ENCODE measurements around the gene SRPK3.

SRPK3 gene

DNA sequence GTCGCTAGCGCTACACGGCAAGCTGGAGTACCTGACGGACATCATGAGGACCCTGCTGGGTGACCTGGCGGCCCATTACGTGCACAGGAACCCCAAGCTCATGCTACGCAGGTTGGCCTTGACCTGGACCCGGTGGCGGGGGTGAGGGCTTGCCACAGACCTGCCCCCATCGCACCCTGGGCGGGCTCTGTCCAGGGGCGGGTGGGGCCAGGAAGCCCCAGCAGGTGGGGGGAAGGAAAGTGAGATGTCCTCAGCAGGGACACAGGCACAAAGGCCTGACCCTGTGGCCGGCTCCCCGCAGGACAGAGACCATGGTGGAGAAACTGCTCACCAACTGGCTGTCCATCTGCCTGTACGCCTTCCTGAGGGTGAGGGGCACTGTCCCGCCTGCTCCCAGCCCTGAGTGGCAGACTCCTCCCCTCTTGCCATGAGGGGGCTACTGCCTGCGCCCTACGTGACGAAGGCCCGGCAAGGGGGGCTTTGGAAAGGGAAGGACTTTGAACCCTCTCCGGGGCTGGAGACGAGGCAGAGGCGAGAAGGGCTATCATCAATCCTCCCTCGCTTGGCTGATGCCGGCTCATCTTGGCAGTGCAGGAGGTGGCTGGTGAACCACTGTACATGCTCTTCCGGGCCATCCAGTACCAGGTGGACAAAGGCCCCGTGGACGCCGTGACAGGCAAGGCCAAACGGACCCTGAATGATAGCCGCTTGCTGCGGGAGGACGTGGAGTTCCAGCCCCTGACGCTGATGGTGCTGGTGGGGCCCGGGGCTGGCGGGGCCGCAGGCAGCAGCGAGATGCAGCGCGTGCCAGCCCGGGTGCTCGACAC, 5.3 kb upstream of the SRPK3 start:
- TF ChIP-seq TEAD4 (IDR thresholded peaks at IDR 0.05) (no peak), EGR1 (IDR thresholded peaks at IDR 0.05) (no peak), CEBPB (IDR thresholded peaks at IDR 0.05) (no peak), YY1 (IDR thresholded peaks at IDR 0.05; ENCODE audit: low read depth) (no peak), EP300 (IDR thresholded peaks at IDR 0.05; ENCODE audit: borderline replicate concordance) (no peak), RAD21 (IDR thresholded peaks at IDR 0.05; ENCODE audit: low read depth) (no peak), TAF1 (IDR thresholded peaks at IDR 0.05; ENCODE audit: low read depth) (no peak), FOXM1 (IDR thresholded peaks at IDR 0.05; ENCODE audit: borderline replicate concordance, low read depth) (no peak), NFIC (IDR thresholded peaks at IDR 0.05) (no peak), CREB1 (IDR thresholded peaks at IDR 0.05; ENCODE audit: low read depth) (no peak)
- TF ChIP-seq, protein P1, sequence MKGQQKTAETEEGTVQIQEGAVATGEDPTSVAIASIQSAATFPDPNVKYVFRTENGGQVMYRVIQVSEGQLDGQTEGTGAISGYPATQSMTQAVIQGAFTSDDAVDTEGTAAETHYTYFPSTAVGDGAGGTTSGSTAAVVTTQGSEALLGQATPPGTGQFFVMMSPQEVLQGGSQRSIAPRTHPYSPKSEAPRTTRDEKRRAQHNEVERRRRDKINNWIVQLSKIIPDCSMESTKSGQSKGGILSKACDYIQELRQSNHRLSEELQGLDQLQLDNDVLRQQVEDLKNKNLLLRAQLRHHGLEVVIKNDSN (IDR thresholded peaks at IDR 0.05) = no peak
- TF ChIP-seq, protein P2, sequence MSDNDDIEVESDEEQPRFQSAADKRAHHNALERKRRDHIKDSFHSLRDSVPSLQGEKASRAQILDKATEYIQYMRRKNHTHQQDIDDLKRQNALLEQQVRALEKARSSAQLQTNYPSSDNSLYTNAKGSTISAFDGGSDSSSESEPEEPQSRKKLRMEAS (IDR thresholded peaks at IDR 0.05) = no peak
- TF ChIP-seq, protein P3, sequence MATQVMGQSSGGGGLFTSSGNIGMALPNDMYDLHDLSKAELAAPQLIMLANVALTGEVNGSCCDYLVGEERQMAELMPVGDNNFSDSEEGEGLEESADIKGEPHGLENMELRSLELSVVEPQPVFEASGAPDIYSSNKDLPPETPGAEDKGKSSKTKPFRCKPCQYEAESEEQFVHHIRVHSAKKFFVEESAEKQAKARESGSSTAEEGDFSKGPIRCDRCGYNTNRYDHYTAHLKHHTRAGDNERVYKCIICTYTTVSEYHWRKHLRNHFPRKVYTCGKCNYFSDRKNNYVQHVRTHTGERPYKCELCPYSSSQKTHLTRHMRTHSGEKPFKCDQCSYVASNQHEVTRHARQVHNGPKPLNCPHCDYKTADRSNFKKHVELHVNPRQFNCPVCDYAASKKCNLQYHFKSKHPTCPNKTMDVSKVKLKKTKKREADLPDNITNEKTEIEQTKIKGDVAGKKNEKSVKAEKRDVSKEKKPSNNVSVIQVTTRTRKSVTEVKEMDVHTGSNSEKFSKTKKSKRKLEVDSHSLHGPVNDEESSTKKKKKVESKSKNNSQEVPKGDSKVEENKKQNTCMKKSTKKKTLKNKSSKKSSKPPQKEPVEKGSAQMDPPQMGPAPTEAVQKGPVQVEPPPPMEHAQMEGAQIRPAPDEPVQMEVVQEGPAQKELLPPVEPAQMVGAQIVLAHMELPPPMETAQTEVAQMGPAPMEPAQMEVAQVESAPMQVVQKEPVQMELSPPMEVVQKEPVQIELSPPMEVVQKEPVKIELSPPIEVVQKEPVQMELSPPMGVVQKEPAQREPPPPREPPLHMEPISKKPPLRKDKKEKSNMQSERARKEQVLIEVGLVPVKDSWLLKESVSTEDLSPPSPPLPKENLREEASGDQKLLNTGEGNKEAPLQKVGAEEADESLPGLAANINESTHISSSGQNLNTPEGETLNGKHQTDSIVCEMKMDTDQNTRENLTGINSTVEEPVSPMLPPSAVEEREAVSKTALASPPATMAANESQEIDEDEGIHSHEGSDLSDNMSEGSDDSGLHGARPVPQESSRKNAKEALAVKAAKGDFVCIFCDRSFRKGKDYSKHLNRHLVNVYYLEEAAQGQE (IDR thresholded peaks at IDR 0.05; ENCODE audit: low read depth) = no peak

DNA sequence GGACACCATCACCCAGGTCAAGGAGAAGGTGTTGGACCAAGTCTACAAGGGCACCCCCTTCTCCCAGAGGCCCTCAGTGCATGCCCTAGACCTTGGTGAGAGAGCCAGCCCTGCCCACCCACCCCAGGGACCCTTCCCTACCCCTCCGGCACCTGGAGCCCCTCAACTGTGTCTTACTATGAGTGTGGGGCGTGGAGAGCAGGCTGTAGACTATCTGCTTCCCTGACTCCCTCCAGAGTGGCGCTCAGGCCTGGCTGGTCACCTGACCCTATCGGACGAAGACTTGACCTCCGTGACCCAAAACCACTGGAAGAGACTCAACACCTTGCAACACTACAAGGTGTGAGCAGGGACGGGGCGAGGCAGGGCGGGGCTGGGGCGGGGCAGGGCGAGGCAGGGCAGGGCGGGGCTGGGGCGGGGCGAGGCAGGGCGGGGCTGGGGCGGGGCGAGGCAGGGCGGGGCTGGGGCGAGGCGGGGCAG, 4.7 kb upstream of the SRPK3 start:
- no peak for TF ChIP-seq ZBTB7A (IDR thresholded peaks at IDR 0.05; ENCODE audit: low read depth)
- TF ChIP-seq EP300 (IDR thresholded peaks at IDR 0.05; ENCODE audit: borderline replicate concordance) = no peak
- no peak for TF ChIP-seq TEAD4 (IDR thresholded peaks at IDR 0.05)
- TF ChIP-seq, protein P1 (IDR thresholded peaks at IDR 0.05) = peak; percentile 44; the same call in 1 of the 2 replicates

DNA sequence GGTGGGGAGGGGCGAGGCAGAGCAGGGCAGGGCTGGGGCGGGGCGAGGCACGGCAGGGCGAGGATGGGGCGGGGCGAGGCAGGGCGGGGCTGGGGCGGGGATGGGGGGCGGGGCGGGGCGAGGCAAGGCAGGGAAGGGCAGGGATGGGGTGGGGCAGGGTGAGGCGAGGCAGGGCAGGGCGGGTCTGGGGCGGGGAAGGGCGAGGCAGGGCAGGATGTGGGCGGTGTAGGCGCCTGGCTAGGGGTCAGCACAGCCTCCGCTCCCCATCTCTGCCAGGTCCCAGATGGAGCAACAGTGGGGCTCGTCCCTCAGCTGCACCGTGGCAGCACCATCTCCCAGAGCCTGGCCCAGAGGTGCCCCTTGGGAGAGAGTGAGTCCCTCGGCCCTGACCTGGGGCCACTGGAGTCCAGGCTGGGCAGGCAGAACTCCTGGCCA, 4.2 kb upstream of the SRPK3 start:
- TF ChIP-seq YY1 (IDR thresholded peaks at IDR 0.05; ENCODE audit: low read depth) (no peak), FOXM1 (IDR thresholded peaks at IDR 0.05; ENCODE audit: borderline replicate concordance, low read depth) (no peak), CREB1 (IDR thresholded peaks at IDR 0.05; ENCODE audit: low read depth) (no peak), CEBPB (IDR thresholded peaks at IDR 0.05) (no peak), RAD21 (IDR thresholded peaks at IDR 0.05; ENCODE audit: low read depth) (no peak), NFIC (IDR thresholded peaks at IDR 0.05) (no peak)

DNA sequence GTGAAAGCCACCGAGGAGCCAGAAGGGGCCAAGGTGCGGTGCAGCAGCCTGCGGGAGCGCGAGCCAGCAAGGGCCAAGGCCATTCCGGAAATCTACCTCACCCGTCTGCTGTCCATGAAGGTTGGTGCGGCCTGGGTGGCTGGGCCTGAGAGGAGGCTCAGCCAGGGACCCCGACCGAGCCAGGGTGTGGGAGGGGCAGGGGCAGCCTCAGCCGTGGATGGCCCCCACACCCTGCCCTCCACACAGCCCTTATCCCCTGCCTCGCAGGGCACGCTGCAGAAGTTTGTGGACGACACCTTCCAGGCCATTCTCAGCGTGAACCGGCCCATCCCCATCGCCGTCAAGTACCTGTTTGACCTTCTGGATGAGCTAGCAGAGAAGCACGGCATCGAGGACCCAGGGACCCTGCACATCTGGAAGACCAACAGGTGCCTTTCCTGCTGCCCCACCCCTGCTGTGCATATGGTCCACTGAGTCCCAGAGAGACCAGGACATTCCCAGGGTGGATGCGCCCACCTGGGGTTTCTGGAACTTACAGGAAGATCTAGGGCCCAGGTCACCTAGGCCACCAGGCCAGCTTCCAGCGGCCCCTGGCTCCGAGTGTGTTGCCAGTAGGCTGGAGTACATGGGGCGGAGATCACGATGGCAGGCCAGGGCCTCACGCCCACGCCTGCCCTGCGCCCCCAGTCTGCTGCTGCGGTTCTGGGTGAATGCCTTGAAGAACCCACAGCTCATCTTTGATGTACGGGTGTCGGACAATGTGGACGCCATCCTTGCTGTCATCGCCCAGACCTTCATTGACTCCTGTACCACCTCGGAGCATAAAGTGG, 3.4 kb upstream of the SRPK3 start:
- TF ChIP-seq EP300 (IDR thresholded peaks at IDR 0.05; ENCODE audit: borderline replicate concordance) = no peak
- no peak for TF ChIP-seq TCF12 (IDR thresholded peaks at IDR 0.05; ENCODE audit: low read depth)
- no peak for TF ChIP-seq YY1 (IDR thresholded peaks at IDR 0.05; ENCODE audit: low read depth)
- no peak for TF ChIP-seq EGR1 (IDR thresholded peaks at IDR 0.05)
- no peak for TF ChIP-seq TAF1 (IDR thresholded peaks at IDR 0.05; ENCODE audit: low read depth)
- TF ChIP-seq, protein P2 (IDR thresholded peaks at IDR 0.05) = no peak
- no peak for TF ChIP-seq NFIC (IDR thresholded peaks at IDR 0.05)
- TF ChIP-seq, protein P1 (IDR thresholded peaks at IDR 0.05) = no peak
- no peak for TF ChIP-seq CREB1 (IDR thresholded peaks at IDR 0.05; ENCODE audit: low read depth)
- no peak for TF ChIP-seq FOXM1 (IDR thresholded peaks at IDR 0.05; ENCODE audit: borderline replicate concordance, low read depth)
- no peak for TF ChIP-seq CEBPB (IDR thresholded peaks at IDR 0.05)

DNA sequence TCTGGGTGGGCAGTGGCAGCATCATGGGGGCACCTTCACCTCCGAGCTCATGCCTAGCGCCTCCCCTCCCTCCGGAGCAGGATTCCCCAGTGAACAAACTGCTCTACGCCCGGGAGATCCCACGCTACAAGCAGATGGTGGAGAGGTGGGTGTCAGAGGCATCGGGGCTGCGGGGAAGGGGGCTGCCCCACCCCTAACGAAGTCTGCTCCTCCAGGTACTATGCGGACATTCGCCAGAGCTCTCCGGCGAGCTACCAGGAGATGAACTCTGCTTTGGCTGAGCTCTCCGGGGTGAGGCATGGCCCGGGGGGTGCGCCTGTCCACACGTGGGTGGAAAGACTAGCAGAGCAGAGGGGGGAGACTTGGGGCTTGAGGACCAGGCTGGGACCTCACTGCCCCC, 2.7 kb upstream of the SRPK3 start:
- TF ChIP-seq RAD21 (IDR thresholded peaks at IDR 0.05; ENCODE audit: low read depth) (no peak), CREB1 (IDR thresholded peaks at IDR 0.05; ENCODE audit: low read depth) (no peak), TAF1 (IDR thresholded peaks at IDR 0.05; ENCODE audit: low read depth) (no peak), FOXM1 (IDR thresholded peaks at IDR 0.05; ENCODE audit: borderline replicate concordance, low read depth) (no peak)

DNA sequence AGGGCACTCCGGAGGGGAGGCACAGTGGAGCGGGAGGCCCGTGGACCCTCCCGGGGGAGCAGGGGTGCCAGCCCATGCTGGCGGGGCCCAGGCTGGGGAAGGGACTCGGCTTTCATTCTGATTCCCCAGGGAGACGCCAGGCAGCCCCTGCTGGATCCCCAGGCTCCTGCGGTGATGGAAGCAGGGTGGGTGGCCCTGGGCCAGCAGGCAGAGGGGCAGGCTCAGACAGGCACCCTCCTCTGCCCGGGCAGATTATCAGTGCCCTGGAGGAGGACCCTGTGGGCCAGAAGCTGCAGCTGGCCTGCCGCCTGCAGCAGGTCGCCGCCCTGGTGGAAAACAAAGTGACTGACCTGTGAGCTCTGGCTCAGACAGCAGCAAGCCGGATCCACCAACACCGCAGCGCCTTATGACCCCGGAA, 2.1 kb upstream of the SRPK3 start:
- TF ChIP-seq, protein P2 (IDR thresholded peaks at IDR 0.05) = no peak
- TF ChIP-seq FOXM1 (IDR thresholded peaks at IDR 0.05; ENCODE audit: borderline replicate concordance, low read depth) (no peak), RAD21 (IDR thresholded peaks at IDR 0.05; ENCODE audit: low read depth) (no peak), YY1 (IDR thresholded peaks at IDR 0.05; ENCODE audit: low read depth) (no peak), EP300 (IDR thresholded peaks at IDR 0.05; ENCODE audit: borderline replicate concordance) (no peak), CREB1 (IDR thresholded peaks at IDR 0.05; ENCODE audit: low read depth) (no peak), EGR1 (IDR thresholded peaks at IDR 0.05) (no peak), NFIC (IDR thresholded peaks at IDR 0.05) (no peak), TEAD4 (IDR thresholded peaks at IDR 0.05) (no peak), TAF1 (IDR thresholded peaks at IDR 0.05; ENCODE audit: low read depth) (no peak), ZBTB7A (IDR thresholded peaks at IDR 0.05; ENCODE audit: low read depth) (no peak), TCF12 (IDR thresholded peaks at IDR 0.05; ENCODE audit: low read depth) (no peak), CEBPB (IDR thresholded peaks at IDR 0.05) (no peak)
- TF ChIP-seq, protein P3 (IDR thresholded peaks at IDR 0.05; ENCODE audit: low read depth) = no peak
- TF ChIP-seq, protein P1 (IDR thresholded peaks at IDR 0.05) = no peak
